DND-41 (cell line): Measurements from ENCODE around the gene TRIM31.

Experiments
- ATAC-seq: fragments of 200-7000 bp; cut with Tn5 transposase; 3 replicates; pipeline ENCODE4 v1.9.1; 2021; ENCODE audit warnings: low read depth; ENCODE audit not compliant: insufficient read depth
- DNase-seq: peaks from one replicate; pipeline ENCODE4 v3.0.0-alpha.2; 2020
- H2AFZ ChIP-seq: 2 replicates; pipeline ENCODE4 v1.6.0; 2012; ENCODE audit warnings: low read depth, low read length
- H3K27ac ChIP-seq: 2 replicates; pipeline ENCODE4 v1.5.1; 2012; ENCODE audit warnings: low read length, inconsistent platforms
- H3K27me3 ChIP-seq: fragments of 200-600 bp; sonication (generic); 2 replicates; pipeline ENCODE4 v1.6.0; 2012; ENCODE audit warnings: low read length, mild to moderate bottlenecking, inconsistent platforms; ENCODE audit not compliant: insufficient read depth, poor library complexity
- H3K36me3 ChIP-seq: 2 replicates; pipeline ENCODE4 v1.5.1; 2012; ENCODE audit warnings: low read length, inconsistent platforms; ENCODE audit not compliant: insufficient read depth
- H3K4me1 ChIP-seq: 2 replicates; pipeline ENCODE4 v1.5.1; 2012; ENCODE audit warnings: mild to moderate bottlenecking, low read length; ENCODE audit not compliant: insufficient read depth
- H3K4me2 ChIP-seq: 2 replicates; pipeline ENCODE4 v1.6.0; 2012; ENCODE audit warnings: mild to moderate bottlenecking, moderate library complexity, low read length, inconsistent platforms; ENCODE audit not compliant: insufficient read depth
- H3K4me3 ChIP-seq, 2 experiments: fragments of 200-600 bp in 1 of 2; shearing (Covaris generic) in 1 of 2; 2 replicates each; pipeline ENCODE4 v1.5.1; 2012 to 2016; ENCODE audit warnings: inconsistent platforms in 2 of 2, low read length in 2 of 2, mild to moderate bottlenecking in 2 of 2, low read depth in 1 of 2, moderate library complexity in 1 of 2
- H3K79me2 ChIP-seq: 2 replicates; pipeline ENCODE4 v1.6.0; 2012; ENCODE audit warnings: low read length, inconsistent platforms; ENCODE audit not compliant: insufficient read depth
- H3K9ac ChIP-seq: 2 replicates; pipeline ENCODE4 v1.6.0; 2012; ENCODE audit warnings: low read depth, mild to moderate bottlenecking, inconsistent platforms, low read length, moderate library complexity
- H3K9me3 ChIP-seq: 2 replicates; pipeline ENCODE4 v1.5.1; 2012; ENCODE audit warnings: low read length, moderate library complexity, mild to moderate bottlenecking, inconsistent platforms; ENCODE audit not compliant: insufficient read depth, severe bottlenecking
- H4K20me1 ChIP-seq: 2 replicates; pipeline ENCODE4 v1.6.0; 2012; ENCODE audit warnings: low read length; ENCODE audit not compliant: insufficient read depth
- CTCF ChIP-seq: IDR thresholded peaks from 2 replicates; pipeline ENCODE4 v1.5.1; 2012; ENCODE audit warnings: borderline replicate concordance, low read length, moderate library complexity, mild to moderate bottlenecking; ENCODE audit not compliant: poor library complexity, severe bottlenecking; ENCODE audit errors: extremely low read depth
- EZH2 ChIP-seq: IDR thresholded peaks from 3 replicates; pipeline ENCODE4 v1.6.1; 2012; ENCODE audit warnings: borderline replicate concordance, low read depth, mild to moderate bottlenecking, moderate library complexity, low read length, inconsistent platforms; ENCODE audit not compliant: severe bottlenecking

Gene TRIM31

GRCh38 chr6:30136570-30137286, 23.8 kb upstream of the TRIM31 start:
- no peak overlapping the region for H3K9ac ChIP-seq
- ATAC-seq, result no peak
- H3K36me3 ChIP-seq, result no peaks in the 10 kb centered on the region
- H3K27ac ChIP-seq, result no peak overlapping the region
- no peak for DNase-seq
- TF ChIP-seq EZH2, result no peak
- no peak for TF ChIP-seq CTCF
- H3K4me3 ChIP-seq, result no peak overlapping the region
- H3K27me3 ChIP-seq, result peaks cover 35% of the 10 kb centered on the region
- no peaks in the 10 kb centered on the region for H3K4me1 ChIP-seq
- H2AFZ ChIP-seq, result no peak overlapping the region
- H3K79me2 ChIP-seq, result no peaks in the 10 kb centered on the region
- no peaks in the 10 kb centered on the region for H4K20me1 ChIP-seq
- no peak overlapping the region for H3K4me2 ChIP-seq
- H3K9me3 ChIP-seq, result no peaks in the 10 kb centered on the region

- H3K9me3 ChIP-seq, result no peaks in the 10 kb centered on the region
- H3K27me3 ChIP-seq, result peaks cover 30% of the 10 kb centered on the region
- TF ChIP-seq CTCF (no peak), EZH2 (no peak)
- no peaks in the 10 kb centered on the region for H3K36me3 ChIP-seq
- no peak within 1 kb of the TSS for H3K4me3 ChIP-seq
- ATAC-seq, result no peak
- H3K9ac ChIP-seq, result no peak within 1 kb of the TSS
- H4K20me1 ChIP-seq, result no peaks in the 10 kb centered on the region
- H3K79me2 ChIP-seq, result no peaks in the 10 kb centered on the region
- H3K4me2 ChIP-seq, result no peak within 1 kb of the TSS
- H2AFZ ChIP-seq, result no peak within 1 kb of the TSS
- H3K27ac ChIP-seq, result no peak within 1 kb of the TSS
- no peak for DNase-seq
- peaks cover 2% of the 10 kb centered on the region for H3K4me1 ChIP-seq
Measured at GRCh38 chr6:30135757-30136156, 22.9 kb upstream of the TRIM31 start, which contains the start of gene TRIM40. Gene TRIM40, plus strand, starts transcription at chr6:30136140. Its CDS starts 897 bp downstream, at chr6:30137037.

GRCh38 chr6:30135147-30135546, 22.3 kb upstream of the TRIM31 start:
- no peak for ATAC-seq
- no peaks in the 10 kb centered on the region for H3K9me3 ChIP-seq
- no peak overlapping the region for H2AFZ ChIP-seq
- TF ChIP-seq CTCF, result no peak
- H3K4me3 ChIP-seq, result no peak overlapping the region
- no peak overlapping the region for H3K27ac ChIP-seq
- DNase-seq, result no peak
- no peaks in the 10 kb centered on the region for H3K36me3 ChIP-seq
- H3K4me2 ChIP-seq, result no peak overlapping the region
- no peaks in the 10 kb centered on the region for H4K20me1 ChIP-seq
- peaks cover 5% of the 10 kb centered on the region for H3K4me1 ChIP-seq
- no peaks in the 10 kb centered on the region for H3K79me2 ChIP-seq
- H3K9ac ChIP-seq, result no peak overlapping the region
- peaks cover 32% of the 10 kb centered on the region for H3K27me3 ChIP-seq
